GM12891 (cell line): Measurements from ENCODE around the gene DOCK10.

Experiments used
- PAX5 ChIP-seq: IDR thresholded peaks from 2 replicates; pipeline ENCODE4 v1.6.1; 2011; ENCODE audit warnings: low read length, moderate library complexity, mild to moderate bottlenecking; ENCODE audit not compliant: insufficient read depth, severe bottlenecking
- POLR2A ChIP-seq: IDR thresholded peaks from 2 replicates; pipeline ENCODE4 v1.6.1; 2011; ENCODE audit warnings: low read depth, low read length, control low read depth
- POLR2AphosphoS5 ChIP-seq: IDR thresholded peaks from 2 replicates; pipeline ENCODE4 v1.6.1; 2011; ENCODE audit warnings: low read depth, low read length, control low read depth
- POU2F2 ChIP-seq: IDR thresholded peaks from 2 replicates; pipeline ENCODE4 v1.6.1; 2011; ENCODE audit warnings: low read depth, mild to moderate bottlenecking, control low read depth, low read length, moderate library complexity
- SPI1 ChIP-seq: IDR thresholded peaks from 2 replicates; pipeline ENCODE4 v1.6.1; 2011; ENCODE audit warnings: low read depth, low read length, control low read depth
- TAF1 ChIP-seq: IDR thresholded peaks from 2 replicates; pipeline ENCODE4 v1.6.1; 2011; ENCODE audit warnings: low read depth, low read length, control low read depth

GRCh38 chr2:224922142-224922727 lies 120.0 kb downstream of the DOCK10 start:
- no peak for TF ChIP-seq POLR2AphosphoS5
- no peak for TF ChIP-seq TAF1
- TF ChIP-seq POLR2A: no peak
- TF ChIP-seq POU2F2: no peak
- TF ChIP-seq PAX5: no peak
- TF ChIP-seq SPI1: peak; percentile 96
